Caco-2 (cell line): ENCODE results near the gene SYPL1. TPM values are rescaled to one million over a fixed set of nuclear protein-coding genes. Genes with fewer than 3 reads are reported as not detected.

ENCODE experiments used
- BruUV-seq: library from RNA; stranded (reverse); fragments of 400-500 nt; replicated peaks from 2 replicates; lab custom pipeline; 2021; lab: Mats Ljungman, UMichigan
- CTCF ChIA-PET: fragments of 300-600 bp; sonication (Branson Sonifier 250); formaldehyde crosslinking; loops from one replicate; lab custom pipeline; 2022; ENCODE audit warnings: antibody characterized with exemption; lab: Charles Lee
- POLR2A ChIA-PET: fragments of 300-600 bp; sonication (Branson Sonifier 250); formaldehyde crosslinking; loops from one replicate; lab custom pipeline; 2022; ENCODE audit warnings: antibody characterized with exemption; lab: Charles Lee
- DNase-seq, 2 experiments: peaks; one replicate each; pipeline versions ENCODE4 v3.0.0 to v3.0.0-alpha.2; 2020 to 2022
- H3K27me3 ChIP-seq: replicated peaks from 2 replicates; pipeline ENCODE4 v1.6.0; 2011; ENCODE audit warnings: low read length; ENCODE audit not compliant: control insufficient read depth, insufficient read depth
- H3K36me3 ChIP-seq: 2 replicates; pipeline ENCODE4 v1.5.1; 2011; ENCODE audit warnings: low read length; ENCODE audit not compliant: control insufficient read depth, insufficient read depth
- H3K4me1 ChIP-seq: fragments of 250-450 bp; sonication (Bioruptor Pico); 2 replicates; pipeline ENCODE4 v1.5.1; 2020; ENCODE audit warnings: mild to moderate bottlenecking
- H3K4me3 ChIP-seq: 2 replicates; pipeline ENCODE4 v1.5.1; 2011; ENCODE audit warnings: low read depth, mild to moderate bottlenecking, control low read depth, low read length
- H3K9me3 ChIP-seq: fragments of 250-450 bp; sonication (Bioruptor Pico); 2 replicates; pipeline ENCODE4 v1.5.1; 2020; ENCODE audit warnings: mild to moderate bottlenecking, moderate library complexity
- H3K27ac Mint-ChIP-seq: one replicate; pipeline ENCODE4 v1.8.0; 2022; ENCODE audit warnings: mixed read lengths; ENCODE audit not compliant: unreplicated experiment
- H3K27me3 Mint-ChIP-seq: one replicate; pipeline ENCODE4 v1.8.0; 2022; ENCODE audit warnings: mixed read lengths; ENCODE audit not compliant: insufficient read depth, unreplicated experiment
- H3K36me3 Mint-ChIP-seq: one replicate; pipeline ENCODE4 v1.8.0; 2022; ENCODE audit warnings: mild to moderate bottlenecking, mixed read lengths; ENCODE audit not compliant: insufficient read depth, unreplicated experiment
- H3K4me1 Mint-ChIP-seq: one replicate; pipeline ENCODE4 v1.8.0; 2022; ENCODE audit warnings: low read depth, mixed read lengths; ENCODE audit not compliant: unreplicated experiment
- H3K4me3 Mint-ChIP-seq: one replicate; pipeline ENCODE4 v1.8.0; 2022; ENCODE audit warnings: mild to moderate bottlenecking, moderate library complexity, mixed read lengths; ENCODE audit not compliant: unreplicated experiment
- H3K9me3 Mint-ChIP-seq: one replicate; pipeline ENCODE4 v1.8.0; 2022; ENCODE audit warnings: mixed read lengths; ENCODE audit not compliant: unreplicated experiment
- intact Hi-C: fragments of 100-400 bp; cut with micrococcal nuclease; formaldehyde crosslinking; loops from one replicate; pipeline ENCODE4 v1.10.0; 2022; ENCODE audit not compliant: unreplicated experiment
- total RNA-seq: library from RNA; stranded (reverse); gene quantifications from 2 replicates; pipeline ENCODE4 v1.2.3, GENCODE V29; 2022
- TF ChIP-seq, protein P1 (sequence below), 2 experiments: fragments of 200-600 bp in 1 of 2; IDR thresholded peaks; 1 replicate in 1 of 2; 2 replicates in 1 of 2; pipeline versions ENCODE4 v1.5.1 to v1.8.0; 2011 to 2022; ENCODE audit warnings: antibody characterized with exemption in 1 of 2, control low read depth in 1 of 2, inconsistent platforms in 1 of 2, low read depth in 1 of 2, low read length in 1 of 2, mild to moderate bottlenecking in 1 of 2, moderate library complexity in 1 of 2; ENCODE audit not compliant: insufficient read depth in 1 of 2, severe bottlenecking in 1 of 2, unreplicated experiment in 1 of 2

The SYPL1 gene
- total RNA-seq, 1 experiment from 2014 or later: 81.0 TPM

DNA sequence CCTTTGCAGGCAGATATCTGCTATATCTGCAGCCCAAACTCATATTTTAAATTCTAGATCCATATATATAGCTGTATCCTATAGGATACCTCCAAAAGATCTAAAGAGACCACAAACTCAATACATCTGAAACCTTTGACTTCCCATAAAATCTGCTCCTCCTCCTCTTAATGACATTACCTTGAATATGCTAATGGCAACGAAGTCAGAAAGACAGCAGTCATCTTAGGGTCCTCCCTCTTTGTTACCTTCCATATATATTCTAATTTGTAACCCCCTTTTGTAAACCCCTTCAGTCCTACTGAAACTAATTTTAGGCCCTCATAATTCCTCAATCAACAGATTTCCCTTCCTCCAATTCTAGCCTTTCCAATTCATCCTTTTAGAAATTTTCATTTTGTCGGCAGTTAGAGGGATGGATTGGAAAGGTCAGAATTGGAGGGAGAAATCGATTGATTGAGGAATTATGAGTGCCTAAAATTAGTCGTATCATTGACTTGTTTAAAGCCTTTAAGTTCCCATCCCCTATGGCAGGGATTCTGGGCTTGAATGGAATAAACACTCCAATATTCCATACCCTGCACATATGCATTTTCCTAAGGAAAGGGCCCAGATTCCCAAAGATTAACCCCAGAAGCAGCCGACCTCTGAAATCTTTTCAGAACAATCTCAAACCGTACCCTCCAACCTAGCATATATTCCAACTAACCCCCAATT is 2.4 kb downstream of the SYPL1 start:
- peaks cover 6% of the 10 kb centered on the region for H3K36me3 Mint-ChIP-seq
- DNase-seq: no peak
- CTCF ChIA-PET: no interaction called here
- Histone ChIP-seq H3K4me1 (peaks cover 25% of the 10 kb centered on the region), H3K9me3 (no peaks in the 10 kb centered on the region), H3K36me3 (no peaks in the 10 kb centered on the region), H3K4me3 (peak overlapping the region; percentile 6; the same call in 1 of the 2 replicates), H3K27me3 (no peaks in the 10 kb centered on the region)
- intact Hi-C loops: loop anchor here (5.0 kb wide), 1 partner anchor 178 kb away; no protein-coding TSS in a partner anchor
- BruUV-seq: no TSS peak
- no peaks in the 10 kb centered on the region for H3K27me3 Mint-ChIP-seq
- TF ChIP-seq, protein P1, sequence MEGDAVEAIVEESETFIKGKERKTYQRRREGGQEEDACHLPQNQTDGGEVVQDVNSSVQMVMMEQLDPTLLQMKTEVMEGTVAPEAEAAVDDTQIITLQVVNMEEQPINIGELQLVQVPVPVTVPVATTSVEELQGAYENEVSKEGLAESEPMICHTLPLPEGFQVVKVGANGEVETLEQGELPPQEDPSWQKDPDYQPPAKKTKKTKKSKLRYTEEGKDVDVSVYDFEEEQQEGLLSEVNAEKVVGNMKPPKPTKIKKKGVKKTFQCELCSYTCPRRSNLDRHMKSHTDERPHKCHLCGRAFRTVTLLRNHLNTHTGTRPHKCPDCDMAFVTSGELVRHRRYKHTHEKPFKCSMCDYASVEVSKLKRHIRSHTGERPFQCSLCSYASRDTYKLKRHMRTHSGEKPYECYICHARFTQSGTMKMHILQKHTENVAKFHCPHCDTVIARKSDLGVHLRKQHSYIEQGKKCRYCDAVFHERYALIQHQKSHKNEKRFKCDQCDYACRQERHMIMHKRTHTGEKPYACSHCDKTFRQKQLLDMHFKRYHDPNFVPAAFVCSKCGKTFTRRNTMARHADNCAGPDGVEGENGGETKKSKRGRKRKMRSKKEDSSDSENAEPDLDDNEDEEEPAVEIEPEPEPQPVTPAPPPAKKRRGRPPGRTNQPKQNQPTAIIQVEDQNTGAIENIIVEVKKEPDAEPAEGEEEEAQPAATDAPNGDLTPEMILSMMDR (IDR thresholded peaks at IDR 0.05; ENCODE audit: insufficient read depth in 1 of 2, low read depth in 1 of 2, low read length in 1 of 2, severe bottlenecking in 1 of 2, unreplicated experiment in 1 of 2): no peak
- H3K4me3 Mint-ChIP-seq: peak overlapping the region; percentile 90
- POLR2A ChIA-PET: no interaction called here
- no peak overlapping the region for H3K27ac Mint-ChIP-seq
- no peaks in the 10 kb centered on the region for H3K9me3 Mint-ChIP-seq
- peaks cover 18% of the 10 kb centered on the region for H3K4me1 Mint-ChIP-seq

DNA sequence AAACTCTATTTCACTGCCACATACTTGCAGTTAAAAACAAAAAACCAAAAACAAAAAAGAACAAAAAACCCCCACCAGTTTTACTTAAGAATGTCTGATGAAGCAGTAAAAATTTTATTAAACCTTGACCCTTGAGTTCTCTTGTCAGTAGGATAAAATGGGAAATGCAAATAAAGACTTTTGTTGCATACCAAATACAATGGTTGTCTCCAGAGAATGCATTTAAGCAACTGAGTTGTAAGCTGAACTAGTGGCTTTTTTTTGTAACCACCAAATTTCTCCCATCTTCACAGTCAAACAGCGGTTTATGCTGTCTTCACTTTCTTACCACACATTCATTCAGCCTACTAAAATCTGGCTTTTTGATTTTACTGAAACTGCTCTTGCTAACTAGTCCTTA is 3.1 kb downstream of the SYPL1 start:
- intact Hi-C loops: no loop called here
- POLR2A ChIA-PET: no interaction called here
- DNase-seq: no peak
- H3K4me1 Mint-ChIP-seq: peaks cover 18% of the 10 kb centered on the region
- H3K9me3 Mint-ChIP-seq: no peaks in the 10 kb centered on the region
- CTCF ChIA-PET: no interaction called here
- Histone ChIP-seq H3K4me3 (no peak overlapping the region), H3K9me3 (no peaks in the 10 kb centered on the region), H3K4me1 (peaks cover 25% of the 10 kb centered on the region), H3K36me3 (no peaks in the 10 kb centered on the region), H3K27me3 (no peaks in the 10 kb centered on the region)
- H3K4me3 Mint-ChIP-seq: no peak overlapping the region
- no peak overlapping the region for H3K27ac Mint-ChIP-seq
- peaks cover 6% of the 10 kb centered on the region for H3K36me3 Mint-ChIP-seq
- TF ChIP-seq, protein P1 (IDR thresholded peaks at IDR 0.05; ENCODE audit: insufficient read depth in 1 of 2, low read depth in 1 of 2, low read length in 1 of 2, severe bottlenecking in 1 of 2, unreplicated experiment in 1 of 2): no peak
- BruUV-seq: no TSS peak
- H3K27me3 Mint-ChIP-seq: no peaks in the 10 kb centered on the region

DNA sequence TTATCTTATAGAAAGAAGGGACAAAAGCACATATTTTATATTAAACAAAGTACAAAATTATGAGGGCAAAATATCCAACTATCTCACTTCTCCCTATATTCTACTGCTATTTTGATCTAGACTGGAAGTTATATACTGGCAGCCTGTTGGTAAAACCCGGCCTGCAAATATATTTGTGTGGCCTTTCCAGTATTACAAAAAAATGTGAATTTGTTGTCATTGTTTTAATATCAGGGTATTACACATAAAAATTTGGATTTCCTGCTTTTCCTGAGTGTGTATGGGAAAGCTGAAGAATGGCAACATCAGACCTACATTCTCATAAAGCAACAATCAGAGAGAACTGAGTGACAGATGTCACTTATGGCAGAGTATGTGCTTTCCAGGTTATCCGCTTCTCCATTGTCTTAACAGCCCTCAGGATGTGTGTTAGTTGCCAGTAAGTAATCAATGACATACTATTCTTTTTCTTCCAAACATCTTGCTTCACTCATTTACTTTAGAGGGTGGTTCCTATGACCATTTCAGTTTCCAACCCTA is 7.3 kb downstream of the SYPL1 start:
- Mint-ChIP-seq H3K27ac (no peak overlapping the region), H3K36me3 (no peaks in the 10 kb centered on the region), H3K27me3 (no peaks in the 10 kb centered on the region), H3K9me3 (no peaks in the 10 kb centered on the region), H3K4me1 (peaks cover 17% of the 10 kb centered on the region), H3K4me3 (no peak overlapping the region)
- Histone ChIP-seq H3K4me1 (peaks cover 13% of the 10 kb centered on the region), H3K27me3 (no peaks in the 10 kb centered on the region), H3K36me3 (no peaks in the 10 kb centered on the region), H3K4me3 (no peak overlapping the region), H3K9me3 (no peaks in the 10 kb centered on the region)
- intact Hi-C loops: no loop called here
- CTCF ChIA-PET: no interaction called here
- POLR2A ChIA-PET: no interaction called here
- no TSS peak for BruUV-seq
- no peak for DNase-seq
- TF ChIP-seq, protein P1 (IDR thresholded peaks at IDR 0.05; ENCODE audit: insufficient read depth in 1 of 2, low read depth in 1 of 2, low read length in 1 of 2, severe bottlenecking in 1 of 2, unreplicated experiment in 1 of 2): no peak
